ENCODE measurements around the gene C1GALT1C1L. TPM values are rescaled to one million over a fixed set of nuclear protein-coding genes. Genes with fewer than 3 reads are reported as not detected.
A peak's percentile ranks its signal among the peaks of the same experiment; 100 is the strongest.

The C1GALT1C1L gene
- total RNA-seq (2012; rRNA removed) (0.28 and 0.36 TPM in 2 replicates), polyA plus RNA-seq (2012; rRNA removed) (0.53 and 0.63 TPM in 2 replicates), Bru-seq, nascent RNA (not detected), BruChase-seq, experiment 1, labeled RNA remaining after a 6-hour chase (percentile 38 among the genes with signal in this experiment), BruChase-seq, experiment 2, labeled RNA remaining after a 2-hour chase (percentile 29 among the genes with signal in this experiment)
- polyA plus RNA-seq (2012; cell fraction: cytosol; rRNA removed) = 0.05 and 0.18 TPM in 2 replicates
- polyA plus RNA-seq (2012; cell fraction: nucleus; rRNA removed; ENCODE audit: low replicate concordance) = 0.37 TPM in 1 of 2 replicates, not detected in the other
- long read RNA-seq, partial matches to known transcripts = 0 of 1 reads
- long read RNA-seq, other reads (novel, unspliced or antisense) = 0 of 1 reads

GRCh38 chr2:43676322-43677050 is at the start of gene C1GALT1C1L:
Gene C1GALT1C1L (minus strand): TSS chr2:43676429. CDS start chr2:43676322, 107 bp downstream.
- H3K18ac ChIP-seq (ENCODE audit: low read depth, low read length) = peak within 1 kb of the TSS; percentile 50; the same call in 1 of the 2 replicates
- H4K8ac ChIP-seq (ENCODE audit: low read depth in 2 of 2, low read length in 2 of 2) = peak within 1 kb of the TSS; percentile 17 to 47
- 24% methylated on average over 13 of the region's 27 CpGs; no CpG with 5 or more reads in 1 of the 2 experiments for WGBS, 2 experiments (ENCODE audit: extremely low coverage in 2 of 2, insufficient read length in 1 of 2)
- peak within 1 kb of the TSS; percentile 83 for H2AFZ ChIP-seq (replicated peaks; ENCODE audit: low read length, poor library complexity)
- no peaks in the 10 kb centered on the region for H3K4me1 ChIP-seq (ENCODE audit: control insufficient read depth, insufficient read depth, low read length)
- H3K79me1 ChIP-seq (ENCODE audit: low read depth in 1 of 2, low read length in 2 of 2) = no peaks in the 10 kb centered on the region
- peak within 1 kb of the TSS; percentile 30 for H3K27ac ChIP-seq (ENCODE audit: insufficient read depth, low read length)
- peak within 1 kb of the TSS; percentile 66 for H4K5ac ChIP-seq (ENCODE audit: low read depth, low read length)
- peak within 1 kb of the TSS; percentile 4; the same call in 1 of the 2 replicates for H2BK120ac ChIP-seq (ENCODE audit: low read depth, low read length)
- H3K9me1 ChIP-seq (ENCODE audit: insufficient read depth, low read length) = no peaks in the 10 kb centered on the region
- DNase-seq = peak; percentile 66
- no peak within 1 kb of the TSS for H2BK20ac ChIP-seq (ENCODE audit: low read depth, low read length)
- no peak within 1 kb of the TSS for H2BK15ac ChIP-seq (ENCODE audit: low read depth, low read length)
- intact Hi-C loops (cut with micrococcal nuclease) (no loop called here), dilution Hi-C loops (cut with HindIII; ENCODE audit: low sequenced_read_pairs, unreplicated experiment) (no loop called here), in situ Hi-C loops (cut with MboI; ENCODE audit: low sequenced_read_pairs) (no loop called here)
- ChIA-PET POLR2A (ENCODE audit: unreplicated experiment) (no interaction called here), CTCF (interaction anchor here (0.6 to 1.4 kb wide), 2 partner anchors 11 to 121 kb away, joined by 3 read pairs; no protein-coding TSS in a partner anchor)
- H2AK5ac ChIP-seq (ENCODE audit: low read depth, low read length) = no peak within 1 kb of the TSS
- peak within 1 kb of the TSS; percentile 35 for H3K14ac ChIP-seq (replicated peaks; ENCODE audit: low read depth, low read length)
- H3K4me3 ChIP-seq (ENCODE audit: insufficient read depth, low read depth, low read length) = peak within 1 kb of the TSS; percentile 58
- H3K56ac ChIP-seq (ENCODE audit: extremely low read depth, insufficient read depth, low read length) = 0 out of 2 replicates have a peak within 1 kb of the TSS, but pooled peaks have one; percentile 5
- H4K91ac ChIP-seq (ENCODE audit: insufficient read depth, low read depth, low read length) = no peak within 1 kb of the TSS
- peak within 1 kb of the TSS; percentile 42 for H3K4ac ChIP-seq (ENCODE audit: low read depth, low read length)
- H3K4me2 ChIP-seq (ENCODE audit: low read depth, low read length) = peak within 1 kb of the TSS; percentile 78
- H3K27me3 ChIP-seq (ENCODE audit: control insufficient read depth, insufficient read depth, low read length) = no peaks in the 10 kb centered on the region; the same call in 1 of the 2 replicates
- no peak within 1 kb of the TSS for H2AK9ac ChIP-seq (replicated peaks; ENCODE audit: low read depth, low read length, poor library complexity)
- H2BK5ac ChIP-seq (ENCODE audit: low read depth, low read length, poor library complexity, severe bottlenecking) = no peak within 1 kb of the TSS
- peak; percentile 87 for ATAC-seq (ENCODE audit: low read depth)
- H3K23ac ChIP-seq (ENCODE audit: low read depth, low read length) = peak within 1 kb of the TSS; percentile 55; the same call in 1 of the 2 replicates
- TF ChIP-seq, protein P1, sequence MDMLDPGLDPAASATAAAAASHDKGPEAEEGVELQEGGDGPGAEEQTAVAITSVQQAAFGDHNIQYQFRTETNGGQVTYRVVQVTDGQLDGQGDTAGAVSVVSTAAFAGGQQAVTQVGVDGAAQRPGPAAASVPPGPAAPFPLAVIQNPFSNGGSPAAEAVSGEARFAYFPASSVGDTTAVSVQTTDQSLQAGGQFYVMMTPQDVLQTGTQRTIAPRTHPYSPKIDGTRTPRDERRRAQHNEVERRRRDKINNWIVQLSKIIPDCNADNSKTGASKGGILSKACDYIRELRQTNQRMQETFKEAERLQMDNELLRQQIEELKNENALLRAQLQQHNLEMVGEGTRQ (IDR thresholded peaks at IDR 0.05; ENCODE audit: low read depth, low read length) = no peak
- no peak for TF ChIP-seq POLR2A (IDR thresholded peaks at IDR 0.05; ENCODE audit: low read depth, low read length)
- no peak for TF ChIP-seq FOS (IDR thresholded peaks at IDR 0.05; ENCODE audit: low read depth, low read length)
- TF ChIP-seq MXI1 (IDR thresholded peaks at IDR 0.05; ENCODE audit: borderline replicate concordance, low read depth, low read length) = no peak
- no peak for TF ChIP-seq ELK1 (IDR thresholded peaks at IDR 0.05; ENCODE audit: borderline replicate concordance, low read depth, low read length)
- TF ChIP-seq NFE2L2 (IDR thresholded peaks at IDR 0.05; ENCODE audit: low read depth, low read length) = no peak
- TF ChIP-seq, protein P2, sequence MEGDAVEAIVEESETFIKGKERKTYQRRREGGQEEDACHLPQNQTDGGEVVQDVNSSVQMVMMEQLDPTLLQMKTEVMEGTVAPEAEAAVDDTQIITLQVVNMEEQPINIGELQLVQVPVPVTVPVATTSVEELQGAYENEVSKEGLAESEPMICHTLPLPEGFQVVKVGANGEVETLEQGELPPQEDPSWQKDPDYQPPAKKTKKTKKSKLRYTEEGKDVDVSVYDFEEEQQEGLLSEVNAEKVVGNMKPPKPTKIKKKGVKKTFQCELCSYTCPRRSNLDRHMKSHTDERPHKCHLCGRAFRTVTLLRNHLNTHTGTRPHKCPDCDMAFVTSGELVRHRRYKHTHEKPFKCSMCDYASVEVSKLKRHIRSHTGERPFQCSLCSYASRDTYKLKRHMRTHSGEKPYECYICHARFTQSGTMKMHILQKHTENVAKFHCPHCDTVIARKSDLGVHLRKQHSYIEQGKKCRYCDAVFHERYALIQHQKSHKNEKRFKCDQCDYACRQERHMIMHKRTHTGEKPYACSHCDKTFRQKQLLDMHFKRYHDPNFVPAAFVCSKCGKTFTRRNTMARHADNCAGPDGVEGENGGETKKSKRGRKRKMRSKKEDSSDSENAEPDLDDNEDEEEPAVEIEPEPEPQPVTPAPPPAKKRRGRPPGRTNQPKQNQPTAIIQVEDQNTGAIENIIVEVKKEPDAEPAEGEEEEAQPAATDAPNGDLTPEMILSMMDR (conservative IDR thresholded peaks at IDR 0.05; ENCODE audit: low read depth, low read length) = no peak
- TF ChIP-seq CHD1 (IDR thresholded peaks at IDR 0.05; ENCODE audit: low read depth, low read length) = no peak
- TF ChIP-seq RCOR1 (IDR thresholded peaks at IDR 0.05; ENCODE audit: insufficient replicate concordance, low read length) = no peak
- TF ChIP-seq SMC3 (IDR thresholded peaks at IDR 0.05; ENCODE audit: low read depth, low read length) = no peak
- TF ChIP-seq BHLHE40 (IDR thresholded peaks at IDR 0.05; ENCODE audit: low read depth, low read length) = no peak
- BruUV-seq (replicated peaks) = no TSS peak
- no peaks in the 10 kb centered on the region for H4K20me1 ChIP-seq (ENCODE audit: insufficient read depth, low read length)
- H3K9me3 ChIP-seq (ENCODE audit: control insufficient read depth, insufficient read depth, low read length) = no peaks in the 10 kb centered on the region
- peak within 1 kb of the TSS; percentile 61 for H3K9ac ChIP-seq (ENCODE audit: low read depth, low read length)
- no peaks in the 10 kb centered on the region for H3K36me3 ChIP-seq (ENCODE audit: control insufficient read depth, insufficient read depth, low read length)

Measured in IMR-90 (cell line).